ENCODE measurements around the gene COG1.
A peak's percentile ranks its signal among the peaks of the same experiment; 100 is the strongest.

COG1 gene

GRCh38 chr17:73231395-73231794 is 38.5 kb downstream of the COG1 start:
- no peak for DNase-seq

- peak; percentile 99 for DNase-seq
These were observed 39.2 kb downstream of the COG1 start for GRCh38 chr17:73231841-73232586.

- DNase-seq: peak; percentile 39
These were observed 39.9 kb downstream of the COG1 start for GRCh38 chr17:73232587-73233373.

- no peak for DNase-seq
These were observed 41.9 kb downstream of the COG1 start for GRCh38 chr17:73234736-73235135.

- no peak for DNase-seq
These were observed 44.9 kb downstream of the COG1 start for GRCh38 chr17:73237714-73238113.

- DNase-seq: no peak
These were observed 47.7 kb downstream of the COG1 start for GRCh38 chr17:73240561-73240960.

- no peak for DNase-seq
These were observed 54.9 kb downstream of the COG1 start for GRCh38 chr17:73247726-73248125.

- DNase-seq: no peak
These were observed 55.7 kb downstream of the COG1 start for GRCh38 chr17:73248532-73248931.

- DNase-seq: no peak
These were observed 56.8 kb downstream of the COG1 start for GRCh38 chr17:73249700-73250099.

GRCh38 chr17:73250851-73251640 is 58.2 kb downstream of the COG1 start:
- no peak for DNase-seq

- DNase-seq: no peak
These were observed 59.0 kb downstream of the COG1 start for GRCh38 chr17:73251871-73252270.

GRCh38 chr17:73255671-73256181 is 62.9 kb downstream of the COG1 start:
- DNase-seq: peak; percentile 59

GRCh38 chr17:73256220-73256619 is 63.4 kb downstream of the COG1 start:
- DNase-seq: no peak

GRCh38 chr17:73257516-73257915 is 64.7 kb downstream of the COG1 start:
- DNase-seq: no peak
